Rectal smooth muscle tissue (tissue), 1 donor: ENCODE data around the gene RDH5.

Experiments used
- H3K27ac ChIP-seq: one replicate; pipeline ENCODE4 v1.7.0; 2013; ENCODE audit warnings: low read depth, low read length, inconsistent platforms
- H3K27me3 ChIP-seq: one replicate; pipeline ENCODE4 v1.7.0; 2013; ENCODE audit warnings: low read length; ENCODE audit not compliant: control insufficient read depth, insufficient read depth
- H3K36me3 ChIP-seq: one replicate; pipeline ENCODE4 v1.7.0; 2013; ENCODE audit warnings: low read length; ENCODE audit not compliant: control insufficient read depth, insufficient read depth
- H3K4me1 ChIP-seq: one replicate; pipeline ENCODE4 v1.7.0; 2013; ENCODE audit warnings: low read length; ENCODE audit not compliant: control insufficient read depth, insufficient read depth
- H3K4me3 ChIP-seq: one replicate; pipeline ENCODE4 v1.7.0; 2013; ENCODE audit warnings: low read length
- H3K9ac ChIP-seq: one replicate; pipeline ENCODE4 v1.7.0; 2013; ENCODE audit warnings: low read length

The RDH5 gene

DNA sequence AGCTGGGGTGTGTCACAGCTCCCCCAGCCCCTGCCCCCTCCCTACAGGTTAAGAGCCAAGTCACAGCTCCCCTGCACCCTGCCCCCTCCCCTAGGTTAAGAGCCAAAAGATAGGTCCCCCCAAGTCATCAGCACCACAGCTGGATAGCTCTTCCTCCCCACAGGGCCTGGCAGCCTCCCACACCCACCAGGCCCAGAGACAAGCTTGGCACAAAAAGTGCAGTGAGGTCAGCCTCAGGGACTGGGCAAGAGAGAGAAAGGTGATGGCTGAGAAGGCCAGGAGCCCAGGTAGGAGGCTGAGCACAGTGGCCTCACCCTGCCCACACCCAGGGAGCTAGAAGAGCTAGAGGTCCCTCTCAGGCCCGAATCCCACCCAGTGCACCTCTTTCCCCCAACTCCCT, 21.2 kb upstream of the RDH5 start:
- Histone ChIP-seq H3K36me3 (peaks cover 7% of the 10 kb centered on the region), H3K27me3 (no peaks in the 10 kb centered on the region), H3K9ac (no peak overlapping the region), H3K4me3 (no peak overlapping the region), H3K27ac (no peak overlapping the region), H3K4me1 (peaks cover 15% of the 10 kb centered on the region)

- no peak overlapping the region for H3K9ac ChIP-seq
- peaks cover 3% of the 10 kb centered on the region for H3K36me3 ChIP-seq
- H3K4me3 ChIP-seq = no peak overlapping the region
- no peak overlapping the region for H3K27ac ChIP-seq
- H3K27me3 ChIP-seq = no peaks in the 10 kb centered on the region
- H3K4me1 ChIP-seq = peaks cover 20% of the 10 kb centered on the region
Measured at GRCh38 chr12:55699471-55700055, 20.6 kb upstream of the RDH5 start.

GRCh38 chr12:55700255-55701018, 19.8 kb upstream of the RDH5 start:
- Histone ChIP-seq H3K27me3 (no peaks in the 10 kb centered on the region), H3K27ac (no peak overlapping the region), H3K9ac (no peak overlapping the region), H3K36me3 (peaks cover 3% of the 10 kb centered on the region), H3K4me1 (peaks cover 23% of the 10 kb centered on the region), H3K4me3 (no peak overlapping the region)

DNA sequence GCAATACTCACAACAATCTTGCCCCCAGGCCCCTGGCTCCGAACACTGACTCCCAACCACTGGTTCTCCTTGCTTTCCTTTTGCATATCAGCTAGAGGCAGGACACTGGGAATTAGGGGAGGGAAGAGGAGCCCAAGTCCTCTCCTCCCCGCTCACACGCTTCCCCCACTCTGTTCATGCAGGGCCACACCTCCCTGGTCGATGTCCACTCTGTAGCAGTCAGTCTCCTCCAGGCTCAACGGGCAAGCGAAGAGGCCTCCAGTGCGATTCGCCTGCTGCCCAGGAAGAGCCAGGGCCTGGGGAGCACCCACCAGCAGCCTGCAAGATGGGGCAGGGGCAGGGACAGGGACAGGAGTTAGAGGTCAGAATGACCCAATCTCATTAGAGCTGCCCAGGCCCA, 17.3 kb upstream of the RDH5 start:
- H3K4me1 ChIP-seq = peaks cover 23% of the 10 kb centered on the region
- H3K9ac ChIP-seq = no peak overlapping the region
- H3K36me3 ChIP-seq = no peaks in the 10 kb centered on the region
- H3K27ac ChIP-seq = peak overlapping the region; percentile 89
- H3K4me3 ChIP-seq = no peak overlapping the region
- no peaks in the 10 kb centered on the region for H3K27me3 ChIP-seq

- H3K9ac ChIP-seq = no peak overlapping the region
- no peaks in the 10 kb centered on the region for H3K36me3 ChIP-seq
- H3K27ac ChIP-seq = peak overlapping the region; percentile 89
- no peaks in the 10 kb centered on the region for H3K27me3 ChIP-seq
- H3K4me1 ChIP-seq = peaks cover 23% of the 10 kb centered on the region
- H3K4me3 ChIP-seq = peak overlapping the region; percentile 29
Measured at GRCh38 chr12:55703288-55703687, 16.9 kb upstream of the RDH5 start.

GRCh38 chr12:55703901-55704761, 16.1 kb upstream of the RDH5 start:
- no peaks in the 10 kb centered on the region for H3K36me3 ChIP-seq
- H3K4me3 ChIP-seq = peak overlapping the region; percentile 59
- H3K27ac ChIP-seq = peak overlapping the region; percentile 89
- no peaks in the 10 kb centered on the region for H3K27me3 ChIP-seq
- H3K4me1 ChIP-seq = peaks cover 30% of the 10 kb centered on the region
- no peak overlapping the region for H3K9ac ChIP-seq

DNA sequence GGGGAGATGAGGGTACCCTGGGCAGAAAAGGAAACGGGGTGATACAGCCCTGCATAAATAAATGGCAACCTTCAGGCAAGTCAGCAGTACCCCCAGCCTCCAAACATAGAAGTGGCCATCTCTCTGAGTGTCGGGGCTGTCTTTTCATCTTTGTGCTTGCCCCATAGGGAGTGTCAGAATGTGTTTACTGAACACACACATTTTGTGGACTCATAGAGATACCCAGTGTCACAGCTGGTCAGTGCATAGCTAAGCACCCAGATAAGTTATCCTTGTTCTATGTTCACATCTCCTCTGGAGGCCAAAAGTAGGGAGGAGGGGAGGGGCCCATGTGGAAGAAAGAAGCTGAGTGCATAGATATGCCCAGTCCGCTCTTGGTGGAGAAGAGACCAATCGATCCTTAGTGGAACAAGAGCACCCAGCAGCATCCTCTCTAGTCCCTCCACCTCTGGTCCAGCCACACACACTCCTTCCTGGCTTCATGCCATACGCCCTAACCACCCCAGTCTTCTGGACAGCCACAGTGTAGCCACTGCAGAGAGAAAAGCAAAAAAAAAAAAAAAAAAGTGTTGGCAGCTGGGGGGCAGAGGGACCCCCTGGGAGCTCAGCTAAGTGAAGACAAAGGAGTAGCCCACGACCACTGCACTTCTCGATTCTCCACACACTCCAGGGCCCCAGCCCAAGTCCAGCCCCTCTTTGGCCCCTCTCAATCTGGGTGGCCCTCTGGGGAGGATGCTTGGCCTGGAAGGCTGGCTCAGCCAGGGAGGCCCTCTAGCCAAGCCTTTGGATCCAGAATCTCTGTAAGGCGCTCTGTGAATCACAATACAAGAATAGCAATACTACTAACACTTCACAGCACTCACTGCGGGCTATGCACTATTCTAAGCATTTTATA, 15.1 kb upstream of the RDH5 start:
- H3K4me1 ChIP-seq = peaks cover 30% of the 10 kb centered on the region
- H3K27ac ChIP-seq = peak overlapping the region; percentile 89
- no peaks in the 10 kb centered on the region for H3K27me3 ChIP-seq
- peak overlapping the region; percentile 59 for H3K4me3 ChIP-seq
- no peaks in the 10 kb centered on the region for H3K36me3 ChIP-seq
- no peak overlapping the region for H3K9ac ChIP-seq

DNA sequence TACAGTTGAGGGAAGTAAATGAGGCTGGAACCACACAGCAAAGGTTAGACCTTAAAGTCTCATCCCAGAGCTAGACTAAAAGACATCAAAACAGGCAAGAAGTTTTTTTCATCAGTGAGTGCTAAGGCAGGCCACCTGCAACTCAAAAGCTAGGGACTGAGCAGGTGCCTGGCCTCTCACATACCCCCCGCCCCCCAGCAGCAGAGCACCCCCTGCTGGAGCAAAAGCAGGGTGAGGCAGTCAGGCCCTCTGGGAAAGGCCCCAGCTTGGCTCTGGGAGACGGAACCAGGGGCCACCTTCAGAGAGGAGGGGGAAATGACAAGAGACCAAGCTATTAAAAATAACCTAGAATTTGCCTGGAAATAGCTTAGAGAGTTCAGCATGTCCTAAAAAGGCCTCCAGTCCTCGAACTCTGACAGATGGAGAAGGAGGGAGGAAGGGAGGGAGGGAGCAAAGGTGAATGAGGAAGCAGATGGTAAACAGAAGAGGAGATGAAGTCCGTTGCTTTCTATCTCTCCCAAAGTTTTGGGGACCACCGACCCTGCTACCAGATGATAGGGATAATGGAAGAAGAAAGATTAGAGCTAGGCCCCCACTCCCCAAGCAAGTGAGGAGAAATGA, 14.3 kb upstream of the RDH5 start:
- H3K36me3 ChIP-seq = no peaks in the 10 kb centered on the region
- H3K4me1 ChIP-seq = peaks cover 29% of the 10 kb centered on the region
- peak overlapping the region; percentile 59 for H3K4me3 ChIP-seq
- H3K27ac ChIP-seq = peak overlapping the region; percentile 89
- H3K9ac ChIP-seq = no peak overlapping the region
- no peaks in the 10 kb centered on the region for H3K27me3 ChIP-seq

GRCh38 chr12:55706568-55707218, 13.5 kb upstream of the RDH5 start:
- no peaks in the 10 kb centered on the region for H3K36me3 ChIP-seq
- H3K9ac ChIP-seq = peak overlapping the region; percentile 1
- peak overlapping the region; percentile 59 for H3K4me3 ChIP-seq
- H3K27me3 ChIP-seq = no peaks in the 10 kb centered on the region
- peaks cover 26% of the 10 kb centered on the region for H3K4me1 ChIP-seq
- peak overlapping the region; percentile 89 for H3K27ac ChIP-seq

DNA sequence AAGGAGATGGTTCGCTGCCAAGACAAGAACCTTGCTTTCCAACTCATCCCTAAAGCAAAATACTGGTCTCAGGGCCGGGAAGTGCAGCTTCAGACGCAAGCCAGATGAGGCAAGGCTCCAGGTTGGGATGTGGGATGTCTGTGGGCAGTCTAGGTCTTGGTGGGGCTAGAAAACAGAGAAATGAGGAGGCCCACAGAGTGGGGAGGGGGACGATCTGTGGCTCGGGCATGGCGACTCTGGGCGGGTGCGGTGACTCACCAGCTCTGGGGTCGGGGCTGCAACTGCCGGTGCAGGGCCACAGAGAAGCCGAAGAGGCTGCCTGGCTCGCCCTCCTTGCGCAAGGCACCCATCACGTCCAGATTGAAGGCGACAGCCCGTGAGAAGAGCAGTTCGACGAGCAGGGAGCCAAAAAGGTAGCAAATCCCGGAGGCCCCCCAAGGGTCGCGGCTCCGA, 12.9 kb upstream of the RDH5 start:
- H3K9ac ChIP-seq = peak overlapping the region; percentile 1
- no peaks in the 10 kb centered on the region for H3K36me3 ChIP-seq
- peak overlapping the region; percentile 89 for H3K27ac ChIP-seq
- H3K27me3 ChIP-seq = no peaks in the 10 kb centered on the region
- H3K4me1 ChIP-seq = peaks cover 31% of the 10 kb centered on the region
- peak overlapping the region; percentile 59 for H3K4me3 ChIP-seq
